GM21367 (cell line): Measurements from ENCODE around the gene GRK3.
"Not testable (repeated sequence)": the region's sequence is repeated elsewhere in the genome, so short reads cannot be mapped to it uniquely, and the experiment has no call there.

ENCODE experiments used
- ATAC-seq: cut with Tn5 transposase; IDR thresholded peaks from one replicate; pipeline ENCODE4 v1.9.1; 2021; ENCODE audit not compliant: unreplicated experiment

Gene GRK3

GRCh38 chr22:25564320-25564978 lies at the start of gene GRK3:
Gene GRK3, plus strand, starts transcription at chr22:25564675. Its CDS starts 366 bp downstream, at chr22:25565041.
- no peak for ATAC-seq

- ATAC-seq: no peak
Measured at GRCh38 chr22:25518000-25518663, 46.3 kb upstream of the GRK3 start.

GRCh38 chr22:25525376-25525775 lies 39.1 kb upstream of the GRK3 start:
- no peak for ATAC-seq

GRCh38 chr22:25525804-25526584 lies 38.5 kb upstream of the GRK3 start:
- ATAC-seq: not testable (repeated sequence)

- not testable (repeated sequence) for ATAC-seq
Measured at GRCh38 chr22:25527016-25527415, 37.5 kb upstream of the GRK3 start.

GRCh38 chr22:25528068-25528467 lies 36.4 kb upstream of the GRK3 start:
- ATAC-seq: not testable (repeated sequence)

- ATAC-seq: not testable (repeated sequence)
Measured at GRCh38 chr22:25529059-25529458, 35.4 kb upstream of the GRK3 start.

- not testable (repeated sequence) for ATAC-seq
Measured at GRCh38 chr22:25529541-25530137, 34.8 kb upstream of the GRK3 start.

- not testable (repeated sequence) for ATAC-seq
Measured at GRCh38 chr22:25531677-25532076, 32.8 kb upstream of the GRK3 start.

- ATAC-seq: no peak
Measured at GRCh38 chr22:25534724-25535123, 29.8 kb upstream of the GRK3 start.

GRCh38 chr22:25536589-25536988 lies 27.9 kb upstream of the GRK3 start:
- no peak for ATAC-seq

- no peak for ATAC-seq
Measured at GRCh38 chr22:25540166-25540907, 24.1 kb upstream of the GRK3 start.

- ATAC-seq: no peak
Measured at GRCh38 chr22:25540908-25541660, 23.4 kb upstream of the GRK3 start.

GRCh38 chr22:25542191-25542590 lies 22.3 kb upstream of the GRK3 start:
- no peak for ATAC-seq

- no peak for ATAC-seq
Measured at GRCh38 chr22:25542720-25543402, 21.6 kb upstream of the GRK3 start.

GRCh38 chr22:25545146-25545545 lies 19.3 kb upstream of the GRK3 start:
- ATAC-seq: no peak

- no peak for ATAC-seq
Measured at GRCh38 chr22:25545672-25546071, 18.8 kb upstream of the GRK3 start.

GRCh38 chr22:25546242-25546641 lies 18.2 kb upstream of the GRK3 start:
- ATAC-seq: no peak

GRCh38 chr22:25546751-25547150 lies 17.7 kb upstream of the GRK3 start:
- ATAC-seq: no peak
